ENCODE results near the gene KCNN2.

The KCNN2 gene

DNA sequence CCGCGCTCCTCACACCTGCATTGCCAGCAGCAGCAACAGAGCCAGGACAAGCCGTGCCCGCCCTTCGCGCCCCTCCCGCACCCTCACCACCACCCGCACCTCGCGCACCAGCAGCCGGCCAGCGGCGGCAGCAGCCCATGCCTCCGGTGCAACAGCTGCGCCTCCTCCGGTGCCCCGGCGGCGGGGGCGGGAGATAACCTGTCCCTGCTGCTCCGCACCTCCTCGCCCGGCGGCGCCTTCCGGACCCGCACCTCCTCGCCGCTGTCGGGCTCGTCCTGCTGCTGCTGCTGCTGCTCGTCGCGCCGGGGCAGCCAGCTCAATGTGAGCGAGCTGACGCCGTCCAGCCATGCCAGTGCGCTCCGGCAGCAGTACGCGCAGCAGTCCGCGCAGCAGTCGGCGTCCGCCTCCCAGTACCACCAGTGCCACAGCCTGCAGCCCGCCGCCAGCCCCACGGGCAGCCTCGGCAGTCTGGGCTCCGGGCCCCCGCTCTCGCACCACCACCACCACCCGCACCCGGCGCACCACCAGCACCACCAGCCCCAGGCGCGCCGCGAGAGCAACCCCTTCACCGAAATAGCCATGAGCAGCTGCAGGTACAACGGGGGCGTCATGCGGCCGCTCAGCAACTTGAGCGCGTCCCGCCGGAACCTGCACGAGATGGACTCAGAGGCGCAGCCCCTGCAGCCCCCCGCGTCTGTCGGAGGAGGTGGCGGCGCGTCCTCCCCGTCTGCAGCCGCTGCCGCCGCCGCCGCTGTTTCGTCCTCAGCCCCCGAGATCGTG is 517 bp downstream of the KCNN2 start:
- peak in 13 of 56 donors; percentile 27 to 79 (median 54) for DNase-seq

DNA sequence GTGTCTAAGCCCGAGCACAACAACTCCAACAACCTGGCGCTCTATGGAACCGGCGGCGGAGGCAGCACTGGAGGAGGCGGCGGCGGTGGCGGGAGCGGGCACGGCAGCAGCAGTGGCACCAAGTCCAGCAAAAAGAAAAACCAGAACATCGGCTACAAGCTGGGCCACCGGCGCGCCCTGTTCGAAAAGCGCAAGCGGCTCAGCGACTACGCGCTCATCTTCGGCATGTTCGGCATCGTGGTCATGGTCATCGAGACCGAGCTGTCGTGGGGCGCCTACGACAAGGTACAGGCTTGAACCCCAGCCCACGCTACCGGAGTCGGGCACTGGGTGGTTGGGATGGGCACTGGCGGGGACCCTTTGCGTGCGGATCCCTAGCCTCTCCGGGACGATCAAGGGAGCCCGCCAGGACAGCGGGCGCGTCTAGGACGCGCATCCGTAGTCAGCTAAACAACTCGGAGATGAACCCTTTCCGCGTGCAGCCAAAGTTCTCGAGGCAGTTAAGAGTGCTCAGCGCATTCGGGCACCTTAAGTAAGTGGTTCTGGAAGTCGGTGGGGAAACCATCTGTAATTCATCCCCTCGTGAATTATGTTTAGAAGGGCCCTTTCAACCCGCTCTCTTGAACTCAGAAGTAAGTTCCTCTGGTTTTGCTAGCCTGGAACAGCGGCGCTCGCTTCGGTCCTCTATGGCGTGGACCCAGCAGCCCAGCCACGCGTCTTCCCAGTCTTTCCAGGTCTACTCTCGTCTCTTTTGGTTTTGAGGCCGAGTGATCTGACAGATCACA is 1.3 kb downstream of the KCNN2 start:
- DNase-seq = peak in 4 of 56 donors; percentile 10 to 26 (median 20)

DNA sequence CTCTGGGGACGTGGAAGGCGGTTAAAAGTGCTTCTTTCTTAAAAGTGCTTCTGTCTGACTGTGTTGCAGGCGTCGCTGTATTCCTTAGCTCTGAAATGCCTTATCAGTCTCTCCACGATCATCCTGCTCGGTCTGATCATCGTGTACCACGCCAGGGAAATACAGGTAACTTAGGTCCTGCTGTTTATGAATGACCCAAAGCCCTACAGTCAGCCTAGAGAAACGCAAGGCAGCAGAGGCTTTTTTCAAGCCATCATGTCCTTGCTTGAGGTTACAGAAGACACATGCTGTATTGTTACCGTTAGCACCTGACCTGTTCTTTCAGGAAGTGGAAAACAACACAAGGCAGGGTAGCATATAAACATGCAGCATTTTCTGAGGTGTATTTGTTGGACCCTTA is 2.0 kb downstream of the KCNN2 start:
- no peak for DNase-seq

DNA sequence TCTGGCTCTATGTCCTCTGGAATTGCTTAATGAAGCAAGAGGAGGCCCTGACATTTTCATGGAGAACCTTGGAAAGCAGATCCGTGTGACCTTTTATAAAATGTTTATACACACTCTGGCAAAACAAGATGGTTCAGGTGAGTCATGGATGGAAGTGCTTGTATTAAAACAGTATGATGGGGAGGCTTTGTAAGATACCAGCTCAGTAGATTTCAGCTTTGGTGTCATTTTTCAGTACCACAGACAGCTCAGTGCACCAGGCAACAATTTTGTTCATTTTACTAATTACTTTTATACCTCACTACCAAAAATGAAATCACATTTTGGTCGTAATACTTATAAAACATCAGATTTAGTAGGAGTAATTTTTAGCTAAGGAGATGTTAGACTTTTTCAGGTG is 5.2 kb downstream of the KCNN2 start:
- DNase-seq = no peak

DNA sequence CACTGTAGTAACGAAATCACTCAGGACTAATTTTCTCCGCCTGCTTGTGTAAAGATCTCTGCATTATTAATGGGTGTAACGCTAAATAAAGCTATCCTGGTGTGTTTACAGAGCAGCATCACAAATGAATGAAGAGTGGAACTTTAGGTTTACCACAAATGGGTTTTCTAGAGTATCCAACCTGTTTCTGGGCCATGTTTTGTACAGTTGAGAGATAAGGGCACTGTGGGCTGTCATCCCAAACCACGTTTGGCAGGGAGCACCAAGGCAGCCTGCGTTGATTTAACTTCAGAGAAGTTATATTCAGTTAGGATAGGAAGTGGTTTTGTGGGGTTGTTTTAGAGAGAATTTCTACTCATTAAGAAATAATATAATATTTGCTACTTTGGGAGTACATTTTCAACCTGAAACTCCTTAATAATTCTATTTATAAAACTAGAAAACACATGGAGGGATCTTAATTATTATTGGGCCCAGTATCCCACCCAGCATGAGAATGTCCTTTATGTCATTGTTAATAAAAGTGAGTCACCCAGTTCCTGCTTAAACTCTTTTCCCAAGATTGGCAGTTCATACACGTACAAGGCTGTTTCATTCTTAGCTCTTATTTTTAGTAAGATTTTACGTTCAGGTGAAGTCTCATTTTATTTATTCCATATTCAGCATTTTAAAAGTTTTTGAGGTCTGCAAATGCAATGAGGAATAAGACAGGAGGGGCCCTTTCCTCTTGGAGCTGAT is 8.0 kb downstream of the KCNN2 start:
- DNase-seq = no peak

DNA sequence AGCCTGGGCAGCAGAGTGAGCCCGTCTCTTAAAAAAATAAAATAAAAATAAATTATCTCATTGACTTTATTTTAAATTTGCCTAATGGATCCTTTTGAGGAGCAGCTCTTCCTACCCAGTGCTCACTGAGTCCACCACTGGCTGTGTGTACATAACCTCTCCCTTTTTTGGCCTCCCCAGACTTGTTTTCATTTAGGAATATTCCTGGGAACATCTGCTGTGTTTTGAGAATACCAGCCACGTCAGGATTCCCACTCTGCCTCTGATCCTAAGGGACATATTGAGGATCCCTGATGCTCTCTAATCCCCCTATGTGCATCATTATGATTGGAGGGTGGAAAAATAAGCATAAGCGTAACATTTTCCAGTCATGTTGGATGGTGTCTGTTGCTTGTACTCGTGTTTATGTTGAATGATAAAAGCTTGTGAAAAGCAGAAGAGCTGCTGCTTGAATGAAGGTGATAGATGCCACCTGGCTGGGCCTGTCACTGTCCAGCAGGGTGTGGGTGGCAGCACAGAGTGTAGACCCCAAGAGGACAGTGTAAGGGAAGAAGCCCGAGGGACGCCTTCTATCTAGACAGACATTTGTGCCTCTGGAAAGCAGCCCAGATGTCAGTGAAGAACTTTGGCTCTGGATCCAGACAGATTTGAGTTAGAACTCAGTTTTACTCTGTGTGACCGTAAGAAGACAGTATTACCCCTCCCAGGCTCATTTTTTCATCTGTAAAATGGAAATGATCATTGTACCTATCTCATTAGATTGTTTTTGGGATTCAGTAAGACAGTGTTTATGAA is 15.4 kb downstream of the KCNN2 start:
- no peak for DNase-seq

DNA sequence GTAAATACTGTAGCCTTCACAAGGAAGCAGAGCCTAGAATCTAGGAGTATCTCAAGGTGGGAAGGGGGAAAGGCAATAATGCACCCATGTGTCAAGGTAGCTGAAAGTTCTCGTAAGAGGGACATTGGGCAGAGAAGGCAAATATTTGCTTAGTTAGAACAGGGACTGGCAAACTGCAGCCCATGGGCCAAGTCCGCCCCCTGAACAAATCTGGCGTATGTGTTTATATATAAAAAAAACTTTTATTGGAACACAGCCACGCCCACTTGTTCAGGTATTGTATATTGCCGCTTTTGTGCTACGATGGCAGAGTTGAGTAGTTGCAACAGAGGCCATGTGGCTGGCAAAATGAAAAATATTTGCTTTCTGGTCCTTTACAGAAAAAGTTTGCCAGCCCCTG is 16.1 kb downstream of the KCNN2 start:
- no peak for DNase-seq

DNA sequence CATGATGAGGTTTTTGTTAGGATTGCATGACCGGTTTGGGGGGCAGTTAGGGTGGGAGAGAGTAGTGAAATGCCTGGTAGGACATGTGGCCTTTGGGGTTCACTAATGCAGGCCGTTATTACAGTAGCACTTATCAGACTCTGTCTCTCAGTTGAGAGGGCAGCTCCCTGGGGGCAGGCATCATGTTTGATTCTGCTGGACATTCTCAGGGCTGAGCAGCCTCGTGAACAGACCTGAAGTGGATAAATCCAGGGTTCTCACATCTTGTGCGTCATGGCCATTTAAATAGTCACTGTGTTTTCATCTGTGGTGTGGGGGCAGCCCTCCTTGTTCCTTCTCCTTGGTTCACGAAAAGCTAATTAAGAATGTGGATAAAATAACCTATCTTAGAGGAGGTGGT is 18.9 kb downstream of the KCNN2 start:
- no peak for DNase-seq

DNA sequence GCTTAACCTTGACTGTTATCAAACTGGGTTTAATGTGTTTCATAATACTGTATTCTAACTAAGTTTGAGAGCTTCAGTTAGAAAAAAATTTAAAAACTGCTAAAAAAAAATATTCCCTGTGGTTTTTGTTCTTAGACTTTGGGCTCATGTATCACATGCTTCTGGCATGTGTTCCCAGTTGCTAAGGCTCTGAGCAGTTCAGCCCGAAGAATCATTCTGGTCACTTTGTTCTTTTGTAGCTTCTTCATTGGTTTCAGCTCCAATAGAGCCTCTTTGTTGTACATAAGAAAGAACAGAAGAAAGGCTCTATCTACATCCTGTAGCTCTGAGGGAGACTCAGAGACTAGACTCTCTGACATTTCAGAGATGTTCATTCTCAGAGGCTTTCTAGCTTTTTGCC is 25.6 kb downstream of the KCNN2 start:
- DNase-seq = no peak

DNA sequence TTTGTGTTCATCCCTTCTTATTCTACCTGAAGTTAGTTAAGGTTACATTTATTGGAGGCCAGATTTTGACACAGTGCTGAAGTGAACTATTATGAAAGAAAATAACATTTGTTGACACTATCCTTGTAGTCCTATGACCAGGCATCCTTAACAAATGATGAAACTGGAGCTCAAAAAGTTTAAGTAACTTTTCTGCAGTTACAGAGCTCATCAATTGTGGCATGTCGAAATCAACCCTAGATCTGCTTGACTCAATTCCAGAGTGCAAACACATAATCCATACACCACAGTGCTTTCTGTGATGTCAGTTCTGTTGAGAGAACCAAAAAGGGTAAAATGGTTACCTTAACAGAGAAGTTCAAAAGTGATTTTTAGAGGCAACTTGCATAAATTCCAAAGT is 28.6 kb downstream of the KCNN2 start:
- DNase-seq = no peak

DNA sequence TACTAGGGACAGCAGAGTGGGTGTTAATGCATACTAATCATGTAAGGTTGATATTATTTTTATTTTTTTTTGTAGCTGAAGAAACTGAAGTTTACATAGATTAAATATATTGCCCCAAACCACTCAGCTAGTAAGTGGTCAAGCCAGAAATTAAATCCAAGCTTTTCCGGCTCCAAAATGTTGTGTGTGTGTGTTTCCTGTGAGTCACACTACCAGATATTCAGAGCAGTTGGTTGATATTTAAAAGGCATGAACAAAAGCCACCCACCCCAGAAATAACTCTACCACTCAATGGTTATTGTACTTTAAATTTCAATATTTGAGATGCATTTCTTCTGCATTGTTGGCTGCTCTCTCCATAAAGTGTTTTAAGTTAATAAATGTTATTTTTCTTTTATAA is 29.5 kb downstream of the KCNN2 start:
- DNase-seq = no peak

DNA sequence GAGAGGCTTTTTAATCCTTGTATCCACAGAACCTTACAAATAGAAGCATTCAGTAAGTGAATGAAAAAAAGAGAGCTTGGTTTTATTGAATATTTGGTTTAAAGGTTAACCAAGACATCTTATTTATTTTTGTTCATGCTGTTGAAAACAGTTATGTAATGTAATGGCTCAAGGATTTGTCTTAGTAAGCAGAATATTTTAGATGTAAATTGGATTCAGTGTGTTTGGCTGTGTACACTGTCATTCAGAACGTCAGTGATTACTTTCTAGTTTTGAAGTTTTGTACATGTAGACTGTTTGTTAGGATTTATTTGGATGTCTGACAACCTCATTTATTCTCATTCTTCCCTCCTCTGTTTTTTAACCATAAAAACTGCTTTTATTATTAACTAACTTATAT is 31.3 kb downstream of the KCNN2 start:
- DNase-seq = no peak

DNA sequence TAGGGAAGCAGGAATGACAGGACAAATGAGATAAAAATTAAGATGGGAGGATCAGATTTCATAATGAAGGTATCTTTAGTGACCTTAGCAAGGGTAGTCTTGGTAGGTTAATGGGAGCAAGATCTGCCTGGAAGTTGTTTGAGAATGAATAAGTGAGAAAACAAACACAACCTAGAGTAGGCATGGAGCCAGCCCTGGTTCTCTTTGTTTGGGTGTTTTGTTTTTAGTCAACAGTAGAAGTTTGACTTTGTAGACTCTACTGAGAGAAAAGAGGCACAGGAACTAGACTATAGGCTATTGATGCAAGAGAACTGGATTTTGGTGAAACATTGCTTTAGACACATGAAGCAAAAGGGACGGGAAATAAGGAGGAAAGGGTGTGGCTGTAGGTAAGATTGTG is 40.3 kb downstream of the KCNN2 start:
- DNase-seq = no peak

DNA sequence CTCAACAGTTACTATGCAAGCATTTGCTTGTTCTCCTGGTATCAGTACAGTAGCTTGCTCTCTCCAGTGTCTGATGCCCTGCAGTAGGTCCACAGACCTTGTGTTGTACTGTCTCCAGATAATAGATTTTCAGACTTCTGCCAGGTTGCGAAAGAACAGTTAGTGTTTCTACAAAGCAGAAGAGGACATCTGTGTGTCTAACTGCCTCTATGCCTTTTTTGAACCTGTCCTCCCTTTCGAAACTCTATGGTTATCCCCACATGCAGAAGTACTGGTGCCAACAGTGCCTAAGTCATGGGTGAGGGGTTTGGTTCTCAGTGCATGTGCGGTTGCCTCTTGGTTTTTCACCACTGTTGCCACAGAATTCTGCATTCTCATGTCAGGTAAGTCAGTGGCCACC is 45.9 kb downstream of the KCNN2 start:
- no peak for DNase-seq

DNA sequence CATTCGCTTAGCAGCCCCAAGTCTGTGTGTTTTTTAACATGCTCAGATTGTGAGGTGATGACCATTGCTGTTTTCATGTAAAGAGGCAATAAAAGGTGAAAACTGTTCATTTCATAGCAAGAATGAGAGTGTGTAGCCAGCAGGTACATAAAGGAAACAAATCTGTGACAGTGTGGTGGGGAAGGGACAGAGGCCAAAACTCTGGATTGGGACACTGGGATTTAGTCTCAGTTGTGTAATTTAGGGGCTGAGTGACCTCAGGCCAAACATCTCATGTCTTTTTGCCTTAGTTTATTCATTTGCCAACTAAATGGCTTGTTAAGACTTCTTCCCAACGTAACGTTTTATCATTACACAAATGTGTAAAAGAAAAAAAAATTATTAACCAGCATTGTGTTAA is 47.0 kb downstream of the KCNN2 start:
- no peak for DNase-seq

DNA sequence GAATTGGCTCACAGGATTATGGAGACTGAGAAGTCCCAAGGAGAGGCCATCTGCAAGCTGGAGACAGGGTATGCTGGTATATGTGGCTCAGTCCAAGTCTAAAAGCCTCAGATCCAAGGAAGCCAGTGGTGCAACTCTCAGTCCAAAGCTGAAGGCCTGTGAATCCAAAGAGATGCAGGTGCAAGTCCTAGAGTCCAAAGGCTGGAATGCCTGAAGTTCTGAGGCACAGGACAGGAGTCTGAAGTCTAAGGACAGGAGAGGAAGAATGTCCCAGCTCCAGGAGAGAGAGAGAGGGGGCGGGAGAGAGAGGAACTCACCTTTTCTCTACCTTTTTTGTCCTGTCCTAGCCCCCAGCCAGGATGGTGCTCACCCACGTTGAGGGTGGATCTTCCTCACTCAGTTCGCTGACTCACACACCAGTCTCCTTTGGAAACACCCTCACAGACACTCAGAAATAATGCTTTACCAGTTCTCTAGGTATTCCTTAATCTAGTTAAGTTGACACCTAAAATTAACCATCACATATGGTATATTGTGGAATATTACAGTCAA is 49.6 kb downstream of the KCNN2 start:
- DNase-seq = no peak

DNA sequence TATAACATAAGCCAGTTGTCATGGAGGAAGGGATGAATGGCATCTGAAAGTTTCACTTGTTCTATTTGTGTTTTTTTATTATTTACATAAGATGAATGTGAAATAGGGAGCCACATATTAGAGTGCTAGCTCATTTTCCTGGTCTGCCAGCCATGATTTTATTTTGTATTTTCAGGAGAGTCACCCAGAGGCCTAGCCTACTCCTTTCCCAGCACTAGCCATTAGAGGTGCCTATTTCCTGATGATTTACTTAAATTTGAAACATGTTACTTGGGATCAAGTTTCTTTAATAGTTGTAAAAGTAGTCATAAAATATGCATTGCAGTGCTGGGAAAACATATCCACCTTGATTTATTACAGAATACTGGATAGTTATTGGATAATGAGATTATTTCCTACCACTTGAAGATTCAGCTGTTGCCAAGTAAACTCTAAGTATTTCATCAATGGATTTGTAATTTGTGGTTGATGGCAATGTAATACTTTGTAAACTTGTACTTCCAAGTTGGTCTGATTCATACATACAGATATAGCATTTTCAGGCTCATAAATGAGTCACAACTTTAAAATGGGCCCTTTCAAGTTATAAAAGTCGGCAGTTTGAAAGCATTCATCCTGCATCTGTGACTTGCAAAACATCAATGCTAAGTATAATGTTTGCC is 50.8 kb downstream of the KCNN2 start:
- no peak for DNase-seq

DNA sequence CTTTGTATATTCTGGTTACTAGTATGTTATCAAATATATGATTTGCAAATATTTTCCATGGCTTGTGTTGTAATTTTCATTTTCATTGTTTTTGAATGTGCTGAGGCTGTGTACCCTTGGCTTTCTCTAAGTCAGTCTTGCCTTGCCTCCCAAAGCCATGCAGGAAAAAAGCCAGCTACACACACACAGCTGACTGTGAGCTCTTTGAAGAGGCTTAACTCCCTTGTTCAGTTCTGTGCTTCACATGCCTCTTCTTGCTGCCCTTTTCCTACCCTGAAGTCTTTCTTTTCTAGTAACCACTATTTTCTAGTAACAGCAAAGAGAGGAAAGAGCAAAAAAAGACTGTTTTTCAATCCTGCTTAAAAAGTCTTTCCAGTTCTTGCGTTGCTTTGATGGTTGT is 53.9 kb downstream of the KCNN2 start:
- DNase-seq = peak in 1 of 56 donors; percentile 6

DNA sequence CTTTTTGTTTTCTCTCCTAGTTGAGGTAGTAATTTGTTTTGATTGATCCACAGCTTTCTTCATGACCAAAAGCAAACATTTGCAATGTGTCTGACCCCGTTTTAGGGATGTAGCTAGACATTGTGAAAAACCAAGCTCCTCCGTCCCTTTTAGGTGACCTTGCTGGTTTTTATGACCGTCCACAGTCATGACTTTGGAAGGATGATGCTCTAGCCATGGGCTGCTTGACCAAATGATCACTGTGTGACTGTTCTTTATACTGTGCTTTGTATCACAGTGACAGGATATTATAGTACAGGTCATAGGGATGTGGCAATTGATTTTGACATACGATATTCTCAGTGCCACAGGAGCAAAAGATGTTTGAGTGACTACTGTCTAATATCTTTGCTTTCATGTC is 54.4 kb downstream of the KCNN2 start:
- DNase-seq = no peak

DNA sequence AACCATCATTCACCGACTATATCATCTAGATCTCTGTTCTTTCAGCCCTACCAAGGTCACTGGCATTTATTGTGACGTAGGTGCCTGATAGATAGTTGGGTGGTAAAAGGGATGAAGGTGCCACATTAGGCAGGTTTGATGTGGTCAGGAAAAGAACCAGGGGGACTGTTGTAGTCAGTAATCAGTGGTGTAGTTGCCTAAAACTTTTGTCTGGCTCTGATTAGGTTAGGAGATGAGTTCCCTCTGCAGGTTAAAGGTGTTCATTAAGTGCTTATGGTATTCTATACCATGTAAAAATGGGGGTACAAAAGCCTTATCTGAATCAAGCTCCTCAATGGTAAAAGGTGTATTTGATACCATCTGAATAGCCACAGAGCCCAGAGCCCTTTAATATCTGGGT is 55.6 kb downstream of the KCNN2 start:
- no peak for DNase-seq

Data from amygdala (tissue), 56 donors.